Left kidney (tissue), 2 donors: ENCODE results near the gene ERG. TPM values are rescaled to one million over a fixed set of nuclear protein-coding genes. Genes with fewer than 3 reads are reported as not detected.

ENCODE experiments used
- DNase-seq: peaks from one replicate; pipeline ENCODE4 v3.0.0-alpha.2; 2013
- polyA plus RNA-seq: library from polyadenylated mRNA; unstranded; fragments of 120-200 nt; gene quantifications from one replicate; pipeline ENCODE4 v1.2.1, GENCODE V29; 2013; ENCODE audit not compliant: insufficient read length

The ERG gene
- polyA plus RNA-seq, 1 donor: 17.4 TPM

DNA sequence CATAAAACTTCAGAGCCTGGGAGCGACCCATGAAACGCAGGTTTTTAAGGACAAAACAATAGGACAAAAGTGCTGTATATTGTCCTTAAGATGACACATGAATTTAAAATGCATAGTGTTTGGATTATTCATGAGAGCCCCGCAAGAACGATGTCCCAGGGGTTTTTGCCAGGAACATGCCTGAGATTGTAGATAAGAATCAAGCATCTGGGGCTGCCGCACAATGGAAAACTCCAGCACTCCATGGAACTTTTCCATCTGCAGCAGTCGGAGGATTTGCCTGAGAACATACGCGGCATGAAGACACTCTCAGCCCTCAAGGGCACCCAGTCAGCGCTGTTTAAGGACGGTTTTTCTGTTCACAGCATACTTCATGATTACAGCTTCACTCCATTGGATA, 5.3 kb upstream of the ERG start:
- DNase-seq: no peak

DNA sequence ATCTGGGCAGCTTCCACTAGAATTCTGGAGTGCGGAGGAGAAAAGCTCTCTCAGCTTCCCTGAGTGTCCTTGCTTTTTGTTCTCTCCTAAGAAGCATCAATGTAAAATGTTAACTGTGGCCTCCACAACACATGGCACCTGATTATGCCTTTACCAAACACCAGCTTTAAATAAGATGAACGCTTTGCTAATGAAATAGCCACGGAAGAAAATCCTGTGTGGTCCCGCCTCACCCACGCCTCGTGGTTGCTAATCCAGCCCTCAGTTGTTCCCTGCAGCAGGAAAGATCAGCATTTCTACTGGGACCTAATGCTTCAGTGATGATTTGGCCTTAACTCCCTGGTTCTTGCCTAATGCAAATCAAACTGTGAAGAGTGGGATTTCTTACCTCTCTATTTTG, 1.8 kb upstream of the ERG start:
- no peak for DNase-seq

DNA sequence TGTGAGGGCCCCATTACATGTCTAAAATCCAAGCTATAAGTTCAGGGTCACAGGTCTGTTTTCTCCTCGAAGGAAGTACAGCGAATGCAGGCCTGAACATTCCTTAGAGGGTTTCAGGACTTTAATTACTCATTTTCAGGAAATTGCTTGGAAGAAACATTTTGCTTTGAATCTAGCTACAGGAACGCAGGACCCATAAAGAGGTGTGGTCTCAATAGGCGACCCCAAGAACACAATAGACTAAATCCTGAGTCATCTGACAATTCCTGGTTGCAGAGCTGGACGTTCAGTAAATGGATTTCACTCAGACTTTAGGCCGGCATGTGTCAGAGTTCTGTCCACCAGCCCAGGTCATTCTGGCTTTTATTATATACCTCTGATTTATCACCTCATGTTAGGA, 1.0 kb upstream of the ERG start:
- DNase-seq: no peak

DNA sequence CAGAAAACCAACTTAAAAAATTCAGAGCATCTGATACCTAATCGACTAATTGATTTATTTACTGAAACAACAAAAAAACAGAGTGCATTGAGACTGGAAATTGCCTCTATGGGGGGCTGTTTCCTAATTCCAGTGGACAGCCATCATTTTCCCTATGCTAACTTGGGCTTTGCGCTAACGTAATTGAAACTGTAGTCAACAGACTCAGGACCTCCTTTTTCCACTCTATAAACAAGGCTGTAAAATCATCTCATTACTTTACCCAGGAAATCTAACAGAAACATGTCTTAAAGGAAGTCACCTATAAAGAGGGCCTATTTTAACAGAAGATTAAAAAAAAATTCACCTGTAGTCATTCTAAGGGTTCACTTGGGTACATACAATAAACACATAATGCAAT, 2.1 kb downstream of the ERG start:
- no peak for DNase-seq

DNA sequence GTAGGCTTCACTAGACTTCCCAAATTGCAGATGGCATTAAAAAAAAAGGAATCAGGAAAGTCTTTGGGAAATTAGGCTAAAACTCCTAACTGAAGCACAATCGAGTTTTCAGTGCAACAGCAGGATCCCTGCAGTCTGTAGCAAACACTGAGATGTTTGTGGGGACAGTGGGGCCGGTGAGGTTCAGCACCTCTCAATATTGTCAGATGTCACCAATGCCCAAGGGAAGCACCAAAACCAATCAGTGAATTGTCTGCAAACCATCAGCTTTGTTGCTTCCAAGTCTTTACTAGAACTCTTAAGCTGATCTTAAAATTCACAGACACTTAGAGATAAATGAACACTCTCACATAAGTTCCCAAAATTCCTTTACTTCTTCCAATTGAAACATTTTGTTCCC, 2.6 kb downstream of the ERG start:
- DNase-seq: no peak

DNA sequence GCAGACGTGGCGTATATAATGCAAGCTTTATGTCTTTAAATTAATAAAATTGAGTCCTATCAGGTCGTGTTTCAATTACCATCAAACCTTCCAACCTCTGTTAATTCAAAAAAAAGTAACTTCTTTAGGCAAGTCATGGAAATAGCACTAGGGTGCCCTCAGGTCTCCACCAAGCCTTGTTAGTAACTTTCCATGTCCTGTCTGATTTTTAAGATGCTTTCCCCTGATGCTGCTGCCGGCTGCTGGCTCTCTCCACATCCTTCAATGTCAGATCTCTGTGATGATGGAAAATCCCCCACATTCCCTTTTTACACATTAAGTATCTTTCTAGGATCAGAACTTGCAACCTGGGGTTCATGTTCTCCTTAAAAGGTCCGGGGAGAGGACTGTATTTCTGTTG, 3.0 kb downstream of the ERG start:
- no peak for DNase-seq

DNA sequence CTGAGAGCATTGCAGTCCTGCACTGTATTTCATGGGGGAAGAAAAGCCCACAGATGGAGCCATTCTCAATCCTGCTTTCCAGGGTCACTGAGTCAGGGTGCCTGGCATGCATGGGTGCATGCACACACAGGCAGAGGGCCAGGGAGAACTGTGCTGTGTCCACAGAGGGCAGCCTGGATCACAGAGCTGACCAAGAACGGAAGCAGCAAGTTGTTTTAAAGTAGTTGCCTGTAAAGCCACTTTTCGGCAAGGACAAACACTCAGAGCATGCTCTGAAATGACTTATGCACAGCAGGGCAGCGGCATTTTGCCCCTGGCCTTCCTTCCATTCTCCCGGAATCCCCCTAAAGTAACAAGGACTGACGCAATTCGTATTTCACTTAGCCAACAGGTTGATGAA, 3.6 kb downstream of the ERG start:
- DNase-seq: no peak

DNA sequence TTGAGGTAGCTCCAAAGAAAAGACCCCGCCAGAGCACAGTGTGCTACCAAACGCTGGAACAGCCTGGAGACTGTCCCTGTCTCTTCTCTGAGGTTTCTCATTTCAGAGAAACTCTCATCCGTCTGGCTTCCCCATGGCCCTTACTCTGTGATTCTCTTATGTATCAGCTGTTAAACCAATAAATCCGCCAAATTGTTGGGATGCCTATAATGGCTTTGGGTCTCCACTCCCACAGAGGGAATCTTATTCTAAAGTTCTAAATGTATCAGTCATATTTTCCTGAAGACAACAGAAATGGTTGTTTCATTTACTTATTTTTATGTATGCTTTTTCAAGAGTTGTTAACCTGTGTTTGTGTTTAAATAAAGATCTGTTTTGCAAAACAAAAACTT, 4.0 kb downstream of the ERG start:
- DNase-seq: no peak

DNA sequence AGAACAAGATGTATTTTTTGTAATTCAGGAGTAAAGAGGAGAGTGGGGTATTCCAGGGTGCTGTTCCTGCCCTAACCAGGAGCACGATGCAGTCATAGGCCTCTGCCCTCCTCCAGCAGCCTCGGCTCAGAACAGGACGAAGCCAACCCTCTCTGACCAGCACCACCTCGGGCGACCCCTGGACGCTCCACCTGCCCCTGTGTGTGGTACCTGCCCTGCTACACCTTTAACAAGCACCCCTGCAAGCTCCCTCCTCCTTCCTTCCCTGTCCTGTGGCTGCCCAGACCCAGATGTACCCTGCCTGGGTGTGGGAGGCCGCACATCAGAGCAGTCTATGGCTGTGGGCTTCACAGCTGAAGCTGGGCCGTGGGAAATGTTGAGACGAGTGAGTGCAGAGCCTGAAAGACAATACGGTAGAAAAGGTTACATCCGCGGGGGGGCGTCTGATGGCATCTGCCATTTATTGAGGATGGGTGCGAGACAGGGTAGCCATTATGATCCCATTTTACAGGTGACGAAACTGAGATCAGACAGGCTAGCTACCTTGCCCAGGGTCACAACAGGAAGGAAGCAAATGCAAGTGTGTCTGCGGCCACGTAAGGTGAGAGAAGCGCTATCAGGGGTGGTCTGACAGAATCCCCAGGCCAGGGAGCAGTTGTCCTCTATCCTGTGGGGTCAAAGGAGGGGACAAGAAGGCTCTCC, 4.6 kb downstream of the ERG start:
- no peak for DNase-seq

DNA sequence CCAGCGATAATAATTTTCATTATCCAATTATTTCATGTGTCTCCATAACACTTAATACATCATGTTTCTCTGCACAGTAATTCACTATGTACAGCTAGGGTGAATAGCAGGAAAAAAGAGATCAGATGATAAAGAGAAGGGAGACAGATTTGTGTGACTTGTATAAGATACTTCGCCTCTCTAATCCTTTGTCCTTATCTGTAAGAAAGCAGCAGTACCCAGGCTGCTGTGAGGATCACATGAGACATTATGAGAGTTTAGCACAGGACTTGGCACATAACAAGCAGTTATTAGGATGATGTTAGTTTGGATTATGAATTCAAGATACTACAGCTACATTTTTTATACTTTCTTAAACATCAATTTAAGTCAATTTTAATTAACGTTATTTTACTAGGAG, 6.3 kb downstream of the ERG start:
- DNase-seq: no peak

DNA sequence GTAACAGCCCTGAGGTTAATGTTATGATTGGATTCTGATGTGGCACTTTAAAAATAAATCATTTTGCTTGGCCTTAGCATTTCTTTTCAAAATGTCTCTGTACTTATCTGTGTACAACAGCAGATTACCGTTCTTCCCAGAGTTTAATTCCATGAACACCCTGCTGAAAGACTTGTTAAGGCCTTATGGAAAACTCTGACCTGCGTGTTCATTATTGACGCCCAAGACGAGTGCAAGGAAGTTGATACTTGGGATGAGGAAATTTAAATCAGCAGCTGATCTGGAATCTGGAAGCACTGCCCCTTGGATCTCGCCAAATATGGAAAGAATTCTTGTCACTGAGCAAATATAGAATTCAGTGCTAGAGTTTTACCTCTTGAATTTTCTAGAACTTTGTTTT, 6.7 kb downstream of the ERG start:
- DNase-seq: no peak

DNA sequence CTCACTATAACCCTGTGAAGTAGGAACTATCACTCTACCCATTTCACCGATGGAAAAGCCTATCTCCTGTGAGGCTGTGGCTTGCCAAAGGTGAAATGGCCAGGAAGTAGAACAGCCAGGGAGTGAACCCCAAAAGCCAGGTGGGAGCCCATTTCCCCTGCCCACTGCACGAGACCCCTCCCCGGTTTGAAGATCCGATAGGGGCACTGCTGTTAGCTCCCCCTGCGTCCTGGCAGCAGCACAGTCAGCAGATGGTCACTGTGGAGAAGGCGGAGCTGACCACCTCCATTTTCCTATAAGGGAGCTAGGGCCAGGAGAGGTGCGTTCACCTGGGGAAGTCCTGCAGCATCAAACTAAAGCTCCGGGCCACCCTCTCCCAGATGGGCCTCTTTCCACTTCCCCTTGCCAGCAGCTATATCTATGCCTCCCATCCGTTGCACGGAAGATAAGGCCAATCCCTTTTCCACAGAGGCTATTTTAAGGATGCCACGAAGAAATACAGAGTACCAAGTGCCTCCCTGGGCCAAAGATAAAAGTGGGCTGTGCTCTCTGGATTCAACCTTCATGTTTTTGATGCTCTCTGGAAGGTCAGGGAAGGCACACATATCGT, 7.8 kb downstream of the ERG start:
- DNase-seq: no peak

DNA sequence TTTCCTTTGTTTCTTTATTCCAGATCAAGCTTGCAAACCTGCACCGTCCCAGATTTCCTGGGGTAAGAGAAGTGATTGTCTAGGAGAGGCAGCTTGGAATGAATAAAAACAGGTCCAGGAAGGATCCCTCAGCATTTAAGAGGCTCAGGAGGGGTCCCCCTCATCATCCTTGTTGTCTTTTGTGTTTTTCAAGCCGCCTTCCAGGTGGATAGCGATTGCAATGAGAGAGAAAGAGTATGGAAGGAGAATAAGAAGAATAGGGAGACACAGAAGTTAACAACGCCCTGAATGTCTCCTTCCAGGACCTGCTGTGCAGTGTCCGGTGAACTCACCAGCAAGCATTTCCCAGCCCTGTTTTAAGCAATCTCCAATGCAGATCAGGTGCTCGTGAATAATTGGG, 8.5 kb downstream of the ERG start:
- DNase-seq: no peak

DNA sequence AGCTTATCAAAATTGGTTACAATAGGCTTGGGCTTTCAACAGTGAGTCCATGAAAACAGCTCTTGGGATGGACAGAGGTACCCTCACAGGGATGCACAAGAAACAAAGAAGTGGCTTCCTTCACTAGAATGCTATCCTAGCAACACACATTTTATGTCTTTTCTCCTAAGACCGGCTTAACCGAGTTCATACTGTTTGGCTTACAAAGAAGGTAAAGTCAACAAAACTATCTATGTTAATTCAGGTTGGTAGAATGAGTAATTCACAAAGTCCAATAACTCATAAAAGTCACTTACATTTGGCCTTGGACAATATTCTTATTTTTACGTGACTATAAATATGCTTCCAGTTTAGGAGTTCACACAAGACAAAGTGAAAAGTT, 9.0 kb downstream of the ERG start:
- no peak for DNase-seq

DNA sequence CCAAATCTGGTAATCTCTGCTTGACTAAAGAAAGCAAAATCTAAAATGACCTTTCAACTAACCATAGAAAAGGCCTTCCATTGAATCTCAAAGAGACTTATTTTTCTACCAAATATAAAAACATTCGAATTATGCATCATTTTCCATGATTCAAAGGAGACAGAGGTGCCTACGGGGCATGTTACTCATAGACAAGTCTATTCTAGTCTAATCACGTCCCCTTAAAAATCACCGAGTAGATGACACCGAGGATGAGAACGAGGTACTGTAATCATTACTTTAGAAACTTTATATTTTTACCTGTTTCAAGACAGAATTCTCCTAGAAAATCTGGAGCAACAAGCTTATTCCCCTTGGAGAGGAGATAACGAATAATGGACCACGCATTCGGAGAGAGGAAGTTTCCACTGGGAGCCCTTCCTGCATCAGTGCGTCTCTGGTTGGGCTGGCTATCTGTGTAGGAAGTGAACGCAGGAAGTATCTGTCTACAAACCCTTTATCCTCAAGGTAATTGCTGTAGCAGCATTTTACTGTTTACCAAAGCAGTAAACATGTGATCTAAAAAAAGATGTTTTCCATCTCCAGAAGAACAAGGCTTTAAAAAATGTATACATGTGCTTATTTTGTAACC, 9.5 kb downstream of the ERG start:
- no peak for DNase-seq

DNA sequence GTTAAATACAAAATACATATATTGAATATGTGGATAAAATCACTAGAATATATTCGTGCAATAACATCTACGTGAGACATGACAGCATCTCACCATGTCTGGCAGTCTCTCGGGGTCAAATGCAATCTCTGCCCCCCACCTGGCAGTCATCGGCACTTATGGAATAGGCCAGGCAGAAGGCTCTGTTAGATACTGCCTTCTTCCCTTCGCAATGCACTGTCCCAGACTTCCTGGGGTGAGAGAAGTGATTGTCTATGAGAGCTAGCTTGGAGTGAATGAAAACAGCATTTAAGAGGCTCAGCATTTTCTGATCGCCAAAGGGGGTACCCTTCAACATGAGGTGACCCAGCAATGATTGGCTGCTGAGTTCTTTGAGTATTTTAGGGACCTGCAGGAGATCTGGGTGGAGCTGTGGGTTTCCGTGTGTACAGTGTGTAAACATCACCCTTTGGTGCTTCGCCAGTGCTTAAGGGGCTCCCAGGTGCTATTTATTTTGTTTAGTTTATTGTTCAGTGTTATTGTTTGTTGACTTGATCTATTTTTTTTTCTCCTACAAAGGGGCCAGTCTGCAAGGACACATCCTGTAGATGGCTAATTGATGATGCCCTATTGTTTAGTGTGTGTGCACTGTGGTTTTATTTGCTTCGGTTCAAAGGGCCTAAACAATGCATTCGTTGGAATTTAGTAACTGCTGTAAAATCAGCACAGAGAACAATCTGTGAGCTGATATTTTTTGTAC, 10.2 kb downstream of the ERG start:
- DNase-seq: no peak

DNA sequence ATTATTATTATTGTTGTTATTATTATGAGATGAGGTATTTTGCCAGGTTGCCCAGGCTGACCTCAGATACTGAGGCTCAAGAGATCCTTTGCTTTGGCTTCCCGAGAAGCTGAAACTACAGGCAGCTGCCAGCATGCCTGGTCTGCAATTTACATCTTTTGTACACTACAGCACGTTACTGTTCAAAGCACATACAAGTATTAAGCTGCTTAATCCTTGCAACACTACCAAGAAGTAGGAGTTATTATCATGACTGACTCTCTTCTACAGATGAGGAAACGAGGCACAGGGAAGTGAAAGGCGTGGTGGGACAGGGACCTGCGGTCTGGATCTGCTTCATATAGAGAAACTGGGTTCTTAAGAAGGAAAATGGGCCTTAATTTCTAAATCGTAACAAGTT, 11.6 kb downstream of the ERG start:
- no peak for DNase-seq

DNA sequence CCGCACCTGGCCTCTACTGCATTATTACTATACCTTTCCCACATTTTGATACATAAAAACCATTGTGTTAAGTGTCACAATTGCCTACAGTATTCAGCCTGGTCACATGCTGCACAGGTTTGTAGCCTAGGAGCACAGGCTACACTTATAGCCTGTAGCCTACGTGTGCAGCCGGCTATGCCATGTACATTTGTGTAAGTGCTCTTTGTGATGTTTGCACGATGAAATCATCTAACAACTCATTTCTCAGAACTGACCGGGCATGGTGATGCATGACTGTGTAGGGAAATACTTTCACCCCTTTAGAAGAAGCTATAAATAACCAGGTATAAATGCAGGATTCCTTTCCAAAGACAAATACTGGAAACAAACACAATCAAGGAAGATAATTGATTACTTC, 12.1 kb downstream of the ERG start:
- DNase-seq: no peak

DNA sequence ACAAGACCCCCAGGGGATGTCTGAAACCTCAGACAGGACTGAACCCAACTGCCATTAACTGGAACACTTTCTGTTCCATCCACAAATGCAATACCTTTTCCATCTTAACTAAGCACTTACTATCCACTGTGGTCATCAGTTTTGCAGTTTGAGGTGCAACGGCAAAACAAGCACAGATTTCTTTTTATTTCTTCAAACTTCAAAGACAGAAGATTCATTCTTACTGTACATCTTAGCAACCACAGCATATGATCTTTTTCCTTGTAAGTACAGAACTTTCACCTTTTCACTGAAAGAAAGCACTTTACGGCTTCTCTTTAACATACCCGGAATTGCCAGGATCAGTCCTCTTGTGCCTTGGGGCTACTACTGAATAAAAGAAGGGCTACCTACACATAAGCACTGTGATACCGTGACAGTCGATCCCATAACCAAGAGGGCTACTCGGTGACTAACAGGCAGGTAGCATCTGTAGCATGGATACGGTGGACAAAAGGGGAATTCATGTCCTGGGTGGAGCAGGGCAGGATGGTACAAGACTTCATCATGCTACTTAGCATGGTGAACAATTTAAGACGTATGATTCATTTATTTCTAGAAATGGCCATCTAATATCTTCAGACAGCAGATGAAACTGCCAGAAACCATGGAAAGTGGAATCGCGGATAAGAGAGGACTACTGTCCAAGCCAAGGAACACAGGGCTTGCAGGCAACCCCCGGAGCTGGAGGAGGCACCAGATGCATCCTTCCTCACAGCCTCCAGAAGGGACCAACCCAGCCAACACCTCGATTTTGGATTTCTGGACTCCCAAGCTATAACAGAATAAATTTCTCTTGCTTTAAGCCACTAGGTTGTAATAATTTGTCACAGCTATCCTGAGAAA, 18.4 kb downstream of the ERG start:
- DNase-seq: no peak

DNA sequence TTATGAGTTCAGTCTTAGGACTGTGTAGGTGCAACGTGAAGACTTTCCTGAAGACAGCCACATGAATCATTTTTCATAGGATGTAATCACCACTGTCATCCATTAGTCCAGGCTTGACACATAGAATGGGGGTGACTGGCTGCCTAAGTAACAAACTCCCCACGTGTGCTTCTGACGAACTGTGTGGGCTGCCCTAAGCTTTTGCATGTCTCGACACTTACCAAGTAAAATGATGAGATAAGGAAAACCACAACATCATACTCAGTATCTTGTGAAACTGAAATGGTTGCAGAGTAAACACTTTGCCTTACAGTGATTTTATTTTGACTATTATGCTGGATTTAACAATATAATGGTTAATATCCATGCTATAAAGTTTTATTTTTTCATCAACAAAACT, 19.5 kb downstream of the ERG start:
- no peak for DNase-seq

DNA sequence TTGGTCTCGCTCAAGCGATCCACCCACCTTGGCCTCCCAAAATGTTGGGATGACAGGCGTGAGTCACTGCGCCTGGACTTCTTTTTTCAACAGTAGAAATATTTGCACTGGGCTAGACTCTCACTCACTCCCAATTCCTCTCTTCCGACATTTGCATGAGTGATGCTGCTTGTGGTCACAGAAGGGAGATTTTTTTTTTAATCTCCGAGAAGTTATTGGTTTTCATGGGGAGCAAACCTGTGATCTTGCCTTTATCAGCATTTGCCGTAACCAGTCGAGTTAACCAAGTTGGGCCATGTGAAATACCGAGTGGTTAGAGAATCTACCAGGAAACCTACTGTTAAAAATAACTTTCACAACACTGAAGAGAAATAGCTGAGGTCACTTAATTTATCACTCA, 21.1 kb downstream of the ERG start:
- DNase-seq: no peak

DNA sequence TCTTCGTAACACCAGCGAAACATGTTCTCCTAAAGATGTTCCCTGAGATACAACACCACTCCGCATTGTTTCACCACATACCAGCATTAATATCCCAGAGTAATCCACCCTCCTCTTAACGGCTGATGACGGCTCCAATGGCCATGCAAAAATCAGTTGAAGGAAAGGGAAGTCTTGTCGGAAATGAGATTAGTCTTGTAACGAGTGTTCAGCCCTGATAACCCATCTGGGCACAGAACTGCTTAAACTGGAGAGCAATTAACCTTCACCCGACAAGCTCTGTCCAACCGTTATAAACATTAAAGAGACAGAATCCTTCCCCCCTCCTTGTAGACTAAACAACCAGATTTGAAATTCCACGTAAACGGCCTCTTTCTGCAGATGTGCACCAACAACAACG, 21.9 kb downstream of the ERG start:
- no peak for DNase-seq
